LoVo (cell line): ENCODE results near the gene CHRNG.
"Not testable (repeated sequence)": the region's sequence is repeated elsewhere in the genome, so short reads cannot be mapped to it uniquely, and the experiment has no call there.

Source experiments
- DNase-seq: peaks from one replicate; pipeline ENCODE4 v3.0.0-alpha.2; 2016; ENCODE audit warnings: low spot score

The CHRNG gene

GRCh38 chr2:232544674-232545073, 5.2 kb downstream of the CHRNG start:
- DNase-seq = no peak

GRCh38 chr2:232545511-232546375, 6.3 kb downstream of the CHRNG start:
- no peak for DNase-seq

GRCh38 chr2:232547991-232548390, 8.5 kb downstream of the CHRNG start:
- no peak for DNase-seq

GRCh38 chr2:232549655-232550353, 10.3 kb downstream of the CHRNG start:
- DNase-seq = no peak

- DNase-seq = peak; percentile 94
These were observed 11.1 kb downstream of the CHRNG start, which contains the start of the genes EIF4E2 and TIGD1 for GRCh38 chr2:232550354-232551249. Gene EIF4E2 (plus strand): TSS chr2:232550689. CDS start chr2:232550725, 36 bp downstream. Gene TIGD1 (minus strand): TSS chr2:232550557. CDS start chr2:232549882, 675 bp downstream.

GRCh38 chr2:232551250-232551638, 11.8 kb downstream of the CHRNG start:
- no peak for DNase-seq

- DNase-seq = no peak
These were observed 12.3 kb downstream of the CHRNG start for GRCh38 chr2:232551776-232552175.

GRCh38 chr2:232556426-232556825, 16.9 kb downstream of the CHRNG start:
- DNase-seq = no peak

- no peak for DNase-seq
These were observed 23.1 kb downstream of the CHRNG start for GRCh38 chr2:232562515-232563151.

- no peak for DNase-seq
These were observed 24.1 kb downstream of the CHRNG start for GRCh38 chr2:232563580-232563979.

GRCh38 chr2:232567721-232568120, 28.2 kb downstream of the CHRNG start:
- DNase-seq = no peak

GRCh38 chr2:232568161-232568560, 28.7 kb downstream of the CHRNG start:
- DNase-seq = peak; percentile 69

GRCh38 chr2:232569541-232569940, 30.0 kb downstream of the CHRNG start:
- DNase-seq = no peak

GRCh38 chr2:232570481-232570880, 31.0 kb downstream of the CHRNG start:
- DNase-seq = not testable (repeated sequence)

- DNase-seq = no peak
These were observed 31.6 kb downstream of the CHRNG start for GRCh38 chr2:232571026-232571474.

- DNase-seq = no peak
These were observed 33.5 kb downstream of the CHRNG start for GRCh38 chr2:232573042-232573441.

- DNase-seq = no peak
These were observed 34.4 kb downstream of the CHRNG start for GRCh38 chr2:232573771-232574435.

GRCh38 chr2:232574674-232575403, 35.3 kb downstream of the CHRNG start:
- DNase-seq = no peak

GRCh38 chr2:232575404-232575746, 35.9 kb downstream of the CHRNG start:
- no peak for DNase-seq

- no peak for DNase-seq
These were observed 37.5 kb downstream of the CHRNG start for GRCh38 chr2:232576995-232577394.
